Endothelial cell of umbilical vein (primary cell): ENCODE results near the gene PEX3. TPM values are rescaled to one million over a fixed set of nuclear protein-coding genes. Genes with fewer than 3 reads are reported as not detected.

Experiments
- BruUV-seq: library from RNA; stranded (reverse); fragments of 400-500 nt; replicated peaks from 2 replicates; lab custom pipeline; 2021; lab: Mats Ljungman, UMichigan
- CTCF ChIA-PET: fragments of 300-600, 350-600 bp; sonication (Branson Sonifier 250); formaldehyde crosslinking; loops from one replicate; lab custom pipeline; 2021; ENCODE audit warnings: antibody characterized with exemption, inconsistent platforms; lab: Charles Lee
- POLR2A ChIA-PET: fragments of 300-600, 350-600 bp; sonication (Branson Sonifier 250); formaldehyde crosslinking; loops from one replicate; lab custom pipeline; 2021; ENCODE audit warnings: antibody characterized with exemption, inconsistent platforms; lab: Charles Lee
- DNase-seq: peaks from one replicate; pipeline ENCODE4 v3.0.0-alpha.2; 2011; ENCODE audit warnings: low read depth, low spot score
- FAIRE-seq: peaks from 2 replicates; lab custom pipeline; 2011; peaks lifted over from hg19 to GRCh38; lab: Jason Lieb, UNC
- H2AFZ ChIP-seq: 2 replicates; pipeline ENCODE4 v1.6.0; 2012; ENCODE audit warnings: low read depth, low read length, control low read depth, inconsistent platforms
- H3K27ac ChIP-seq: 2 replicates; pipeline ENCODE4 v1.5.1; 2011; ENCODE audit warnings: low read depth, mild to moderate bottlenecking, control low read depth, low read length, moderate library complexity; ENCODE audit not compliant: insufficient read depth
- H3K27me3 ChIP-seq, 2 experiments: 2 replicates each; pipeline versions ENCODE4 v1.6.0 to v1.6.1; 2011; ENCODE audit warnings: low read length in 2 of 2, mixed read lengths in 1 of 2; ENCODE audit not compliant: control insufficient read depth in 2 of 2, insufficient read depth in 2 of 2
- H3K36me3 ChIP-seq, 2 experiments: 2 replicates in 1 of 2; 3 replicates in 1 of 2; pipeline ENCODE4 v1.5.1; 2011; ENCODE audit warnings: low read length in 2 of 2, mild to moderate bottlenecking in 1 of 2, moderate library complexity in 1 of 2; ENCODE audit not compliant: control insufficient read depth in 2 of 2, insufficient read depth in 2 of 2; ENCODE audit errors: extremely low read depth in 1 of 2
- H3K4me1 ChIP-seq: 3 replicates; pipeline ENCODE4 v1.5.1; 2011; ENCODE audit warnings: mild to moderate bottlenecking, low read length; ENCODE audit not compliant: control insufficient read depth, insufficient read depth; ENCODE audit errors: extremely low read depth
- H3K4me2 ChIP-seq: 2 replicates; pipeline ENCODE4 v1.6.1; 2011; ENCODE audit warnings: low read length, control low read depth, mixed read lengths; ENCODE audit not compliant: insufficient read depth
- H3K4me3 ChIP-seq, 3 experiments: fragments of 200-600 bp in 1 of 3; sonication (generic), shearing (Covaris generic) in 1 of 3; replicated peaks in 1 of 3; 2 replicates each; pipeline ENCODE4 v1.5.1; 2011 to 2016; ENCODE audit warnings: control low read depth in 3 of 3, low read length in 3 of 3, mild to moderate bottlenecking in 2 of 3, inconsistent platforms in 1 of 3, low read depth in 1 of 3, moderate library complexity in 1 of 3; ENCODE audit not compliant: insufficient read depth in 1 of 3
- H3K79me2 ChIP-seq: 2 replicates; pipeline ENCODE4 v1.6.0; 2012; ENCODE audit warnings: low read length, inconsistent platforms; ENCODE audit not compliant: control insufficient read depth, insufficient read depth
- H3K9ac ChIP-seq: replicated peaks from 2 replicates; pipeline ENCODE3; 2011; ENCODE audit warnings: low read length, control low read depth; ENCODE audit not compliant: insufficient read depth; ENCODE audit errors: extremely low read depth
- H3K9me1 ChIP-seq: replicated peaks from 3 replicates; pipeline ENCODE4 v1.6.0; 2011; ENCODE audit warnings: mild to moderate bottlenecking, low read length; ENCODE audit not compliant: control insufficient read depth, insufficient read depth; ENCODE audit errors: extremely low read depth
- H3K9me3 ChIP-seq: replicated peaks from 2 replicates; pipeline ENCODE4 v1.5.1; 2012; ENCODE audit warnings: low read length, inconsistent platforms; ENCODE audit not compliant: control insufficient read depth, insufficient read depth
- H4K20me1 ChIP-seq: replicated peaks from 2 replicates; pipeline ENCODE3; 2011; ENCODE audit warnings: mild to moderate bottlenecking, low read length; ENCODE audit not compliant: control insufficient read depth, insufficient read depth; ENCODE audit errors: extremely low read depth
- EZH2 ChIP-seq: IDR thresholded peaks from 2 replicates; pipeline ENCODE4 v1.6.1; 2012; ENCODE audit warnings: borderline replicate concordance, low read depth, mild to moderate bottlenecking, moderate library complexity, low read length, inconsistent platforms; ENCODE audit not compliant: severe bottlenecking
- FOS ChIP-seq: IDR thresholded peaks from 2 replicates; pipeline ENCODE4 v1.6.1; 2011; ENCODE audit warnings: mild to moderate bottlenecking, low read length, moderate library complexity, borderline replicate concordance; ENCODE audit not compliant: insufficient read depth
- GATA2 ChIP-seq: IDR thresholded peaks from 2 replicates; pipeline ENCODE4 v1.7.0; 2011; ENCODE audit warnings: low read depth, mild to moderate bottlenecking, moderate library complexity, mixed read lengths, low read length; ENCODE audit not compliant: insufficient read length, insufficient read depth
- JUN ChIP-seq: IDR thresholded peaks from 2 replicates; pipeline ENCODE4 v1.6.1; 2011; ENCODE audit warnings: borderline replicate concordance, low read depth; ENCODE audit not compliant: insufficient read length, insufficient read depth
- MYC ChIP-seq: IDR thresholded peaks from one replicate; pipeline ENCODE4 v1.6.1; 2011; ENCODE audit warnings: mild to moderate bottlenecking, low read depth, low read length
- POLR2A ChIP-seq: IDR thresholded peaks from 2 replicates; pipeline ENCODE4 v1.6.1; 2012; ENCODE audit warnings: low read depth, mild to moderate bottlenecking, control low read depth, low read length
- POLR2AphosphoS5 ChIP-seq: IDR thresholded peaks from 2 replicates; pipeline ENCODE4 v1.6.1; 2012; ENCODE audit warnings: low read depth, mild to moderate bottlenecking, control low read depth, low read length, moderate library complexity; ENCODE audit not compliant: insufficient read depth
- dilution Hi-C: fragments of 300-500 bp; cut with MboI; formaldehyde crosslinking; loops from one replicate; pipeline ENCODE4 v1.15.0; 2019; ENCODE audit warnings: low sequenced_read_pairs; ENCODE audit not compliant: extremely low pct_ligation_motif_present
- intact Hi-C: fragments of 100-400 bp; cut with micrococcal nuclease; formaldehyde crosslinking; loops from one replicate; pipeline ENCODE4 v1.10.0; 2022
- polyA plus RNA-seq, 4 experiments: library from polyadenylated mRNA; depleted of rRNA in 3 of 4; stranded (reverse) in 3 of 4; unstranded in 1 of 4; fragments of >200 nt; gene quantifications; 2 replicates each; pipeline versions ENCODE4 v1.2.1 to v1.2.3, GENCODE V29; 2011 to 2012; ENCODE audit warnings: missing spikeins in 1 of 4
- total RNA-seq: library from RNA; stranded (reverse); gene quantifications from 2 replicates; pipeline ENCODE4 v1.2.3, GENCODE V29; 2021
- TF ChIP-seq, protein P1 (sequence below), 2 donors: IDR thresholded peaks; 1 replicate in 1 of 2; 2 replicates in 1 of 2; pipeline ENCODE4 v1.5.1; 2011; ENCODE audit warnings: low read length in 2 of 2, mild to moderate bottlenecking in 2 of 2, moderate library complexity in 2 of 2, control low read depth in 1 of 2, inconsistent platforms in 1 of 2, low read depth in 1 of 2; ENCODE audit not compliant: insufficient read depth in 1 of 2; ENCODE audit errors: extremely low read depth in 1 of 2
- TF ChIP-seq, protein P2 (sequence below): IDR thresholded peaks from 2 replicates; pipeline ENCODE4 v1.6.1; 2011; ENCODE audit not compliant: insufficient read depth, insufficient read length

The PEX3 gene
- total and polyA plus RNA-seq, 2 donors (not counting 3 experiments of a cell fraction or from before 2014, with no cell fraction given) = 8.7 to 21.7 TPM

DNA sequence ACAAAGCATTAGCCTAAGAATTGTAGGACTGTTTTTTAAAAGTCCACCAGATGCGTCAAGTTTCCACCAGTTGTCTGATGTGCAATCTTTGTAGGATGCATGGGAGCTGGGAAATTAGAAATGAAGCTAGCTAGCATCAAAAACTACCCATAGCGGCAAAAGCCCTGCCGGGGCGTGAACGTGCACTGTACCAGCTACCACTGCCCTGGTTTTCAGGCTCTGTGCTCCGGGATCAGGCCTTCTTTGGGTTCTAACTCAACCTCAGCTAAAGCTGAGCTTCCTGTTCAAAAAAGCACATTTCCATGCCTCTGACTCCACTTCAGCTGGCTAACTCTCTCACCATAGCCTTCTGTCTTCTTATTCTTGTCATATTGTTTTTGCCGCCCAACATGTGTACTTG is 87.8 kb downstream of the PEX3 start:
- Histone ChIP-seq H3K36me3 (no peaks in the 10 kb centered on the region), H3K4me3 (no peak overlapping the region), H3K4me2 (no peak overlapping the region), H3K9me1 (no peaks in the 10 kb centered on the region), H3K27ac (no peak overlapping the region), H3K9me3 (no peaks in the 10 kb centered on the region), H4K20me1 (no peaks in the 10 kb centered on the region), H3K79me2 (peaks cover 2% of the 10 kb centered on the region), H3K27me3 (no peaks in the 10 kb centered on the region), H3K9ac (no peak overlapping the region), H2AFZ (no peak overlapping the region), H3K4me1 (no peaks in the 10 kb centered on the region)
- ChIA-PET POLR2A (no interaction called here), CTCF (no interaction called here)
- intact Hi-C loops = no loop called here
- dilution Hi-C loops = no loop called here
- DNase-seq (no peak), FAIRE-seq (no peak)
- TF ChIP-seq, protein P1, sequence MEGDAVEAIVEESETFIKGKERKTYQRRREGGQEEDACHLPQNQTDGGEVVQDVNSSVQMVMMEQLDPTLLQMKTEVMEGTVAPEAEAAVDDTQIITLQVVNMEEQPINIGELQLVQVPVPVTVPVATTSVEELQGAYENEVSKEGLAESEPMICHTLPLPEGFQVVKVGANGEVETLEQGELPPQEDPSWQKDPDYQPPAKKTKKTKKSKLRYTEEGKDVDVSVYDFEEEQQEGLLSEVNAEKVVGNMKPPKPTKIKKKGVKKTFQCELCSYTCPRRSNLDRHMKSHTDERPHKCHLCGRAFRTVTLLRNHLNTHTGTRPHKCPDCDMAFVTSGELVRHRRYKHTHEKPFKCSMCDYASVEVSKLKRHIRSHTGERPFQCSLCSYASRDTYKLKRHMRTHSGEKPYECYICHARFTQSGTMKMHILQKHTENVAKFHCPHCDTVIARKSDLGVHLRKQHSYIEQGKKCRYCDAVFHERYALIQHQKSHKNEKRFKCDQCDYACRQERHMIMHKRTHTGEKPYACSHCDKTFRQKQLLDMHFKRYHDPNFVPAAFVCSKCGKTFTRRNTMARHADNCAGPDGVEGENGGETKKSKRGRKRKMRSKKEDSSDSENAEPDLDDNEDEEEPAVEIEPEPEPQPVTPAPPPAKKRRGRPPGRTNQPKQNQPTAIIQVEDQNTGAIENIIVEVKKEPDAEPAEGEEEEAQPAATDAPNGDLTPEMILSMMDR (IDR thresholded peaks at IDR 0.05; ENCODE audit: extremely low read depth in 1 of 2, insufficient read depth in 1 of 2, low read depth in 1 of 2, low read length in 2 of 2) = no peak
- TF ChIP-seq FOS (no peak), POLR2AphosphoS5 (no peak), POLR2A (no peak), GATA2 (no peak), JUN (no peak), MYC (no peak), EZH2 (no peak)
- TF ChIP-seq, protein P2, sequence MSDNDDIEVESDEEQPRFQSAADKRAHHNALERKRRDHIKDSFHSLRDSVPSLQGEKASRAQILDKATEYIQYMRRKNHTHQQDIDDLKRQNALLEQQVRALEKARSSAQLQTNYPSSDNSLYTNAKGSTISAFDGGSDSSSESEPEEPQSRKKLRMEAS = no peak
- no TSS peak for BruUV-seq
